Uterus (tissue), 2 donors: Measurements from ENCODE around the gene BLMH.

Experiments
- POLR2A ChIP-seq, 2 donors: fragments of 450-650 bp; IDR thresholded peaks; one replicate each; pipeline ENCODE4 v1.6.1; 2016; ENCODE audit warnings: antibody characterized with exemption in 2 of 2, mild to moderate bottlenecking in 1 of 2, moderate library complexity in 1 of 2
- TF ChIP-seq, protein P1 (sequence below), 4 experiments: fragments of 200-600 bp in 2 of 4; fragments of 450-650 bp in 2 of 4; sonication (generic) in 2 of 4; IDR thresholded peaks; one replicate each; pipeline ENCODE4 v1.5.1; 2016 to 2019; ENCODE audit warnings: antibody characterized with exemption in 4 of 4, mild to moderate bottlenecking in 2 of 4, moderate library complexity in 1 of 4

DNA sequence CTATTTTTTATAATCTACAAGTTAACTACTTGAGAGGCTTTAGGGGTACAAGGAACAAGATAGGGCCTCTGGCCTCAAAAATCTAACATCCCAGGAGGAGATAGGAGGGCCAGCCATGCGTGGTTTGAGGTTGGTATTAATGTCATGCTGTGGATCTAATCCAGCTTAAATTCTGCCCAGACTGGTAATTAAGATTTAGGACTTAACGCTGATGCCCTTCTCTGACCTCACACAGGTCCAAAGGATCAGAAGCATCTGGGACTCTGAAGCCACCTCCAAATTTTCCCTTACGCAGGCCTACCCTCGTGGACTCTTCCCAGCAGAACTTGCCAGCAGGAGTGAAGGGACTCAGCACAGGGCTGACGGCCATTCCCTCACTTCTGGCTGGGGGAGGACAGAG is 71.3 kb downstream of the BLMH start:
- TF ChIP-seq, protein P1, sequence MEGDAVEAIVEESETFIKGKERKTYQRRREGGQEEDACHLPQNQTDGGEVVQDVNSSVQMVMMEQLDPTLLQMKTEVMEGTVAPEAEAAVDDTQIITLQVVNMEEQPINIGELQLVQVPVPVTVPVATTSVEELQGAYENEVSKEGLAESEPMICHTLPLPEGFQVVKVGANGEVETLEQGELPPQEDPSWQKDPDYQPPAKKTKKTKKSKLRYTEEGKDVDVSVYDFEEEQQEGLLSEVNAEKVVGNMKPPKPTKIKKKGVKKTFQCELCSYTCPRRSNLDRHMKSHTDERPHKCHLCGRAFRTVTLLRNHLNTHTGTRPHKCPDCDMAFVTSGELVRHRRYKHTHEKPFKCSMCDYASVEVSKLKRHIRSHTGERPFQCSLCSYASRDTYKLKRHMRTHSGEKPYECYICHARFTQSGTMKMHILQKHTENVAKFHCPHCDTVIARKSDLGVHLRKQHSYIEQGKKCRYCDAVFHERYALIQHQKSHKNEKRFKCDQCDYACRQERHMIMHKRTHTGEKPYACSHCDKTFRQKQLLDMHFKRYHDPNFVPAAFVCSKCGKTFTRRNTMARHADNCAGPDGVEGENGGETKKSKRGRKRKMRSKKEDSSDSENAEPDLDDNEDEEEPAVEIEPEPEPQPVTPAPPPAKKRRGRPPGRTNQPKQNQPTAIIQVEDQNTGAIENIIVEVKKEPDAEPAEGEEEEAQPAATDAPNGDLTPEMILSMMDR (IDR thresholded peaks at IDR 0.05) = no peak
- no peak for TF ChIP-seq POLR2A (IDR thresholded peaks at IDR 0.05)
